Epithelial cell of esophagus (primary cell): ENCODE results near the gene TM6SF1.
"Not testable (repeated sequence)": the region's sequence is repeated elsewhere in the genome, so short reads cannot be mapped to it uniquely, and the experiment has no call there.

Source experiments
- DNase-seq: peaks from one replicate; pipeline ENCODE4 v3.0.0; 2010; ENCODE audit warnings: low read depth
- H3K4me3 ChIP-seq: 2 replicates; pipeline ENCODE4 v1.5.1; 2011; ENCODE audit warnings: mild to moderate bottlenecking, low read length, control low read depth
- TF ChIP-seq, protein P1 (sequence below): IDR thresholded peaks from 2 replicates; pipeline ENCODE4 v1.5.1; 2011; ENCODE audit warnings: low read depth, mild to moderate bottlenecking, low read length, control low read depth, inconsistent platforms; ENCODE audit not compliant: insufficient read depth; ENCODE audit errors: missing control alignments

The TM6SF1 gene

DNA sequence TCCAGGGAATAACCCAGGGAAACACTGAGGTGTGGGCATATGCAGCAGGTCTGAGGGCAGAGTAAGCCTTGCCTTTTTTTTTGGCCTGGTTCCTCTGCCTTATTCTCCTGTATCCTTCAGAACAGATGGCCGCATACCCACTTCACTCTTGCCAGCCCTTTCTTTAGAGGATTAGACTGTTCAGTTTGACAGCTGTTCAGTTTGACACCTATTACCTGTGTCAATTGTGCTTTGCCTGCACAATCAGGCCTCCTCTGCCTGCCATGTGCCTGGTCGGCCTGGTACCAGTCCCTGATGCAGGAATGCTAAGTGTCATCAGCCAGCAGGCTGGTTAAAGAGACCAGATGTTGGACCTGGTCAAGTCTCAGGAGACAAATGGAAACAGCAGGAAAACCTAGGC is 22.3 kb downstream of the TM6SF1 start:
- no peak for DNase-seq
- no peak overlapping the region for H3K4me3 ChIP-seq
- TF ChIP-seq, protein P1, sequence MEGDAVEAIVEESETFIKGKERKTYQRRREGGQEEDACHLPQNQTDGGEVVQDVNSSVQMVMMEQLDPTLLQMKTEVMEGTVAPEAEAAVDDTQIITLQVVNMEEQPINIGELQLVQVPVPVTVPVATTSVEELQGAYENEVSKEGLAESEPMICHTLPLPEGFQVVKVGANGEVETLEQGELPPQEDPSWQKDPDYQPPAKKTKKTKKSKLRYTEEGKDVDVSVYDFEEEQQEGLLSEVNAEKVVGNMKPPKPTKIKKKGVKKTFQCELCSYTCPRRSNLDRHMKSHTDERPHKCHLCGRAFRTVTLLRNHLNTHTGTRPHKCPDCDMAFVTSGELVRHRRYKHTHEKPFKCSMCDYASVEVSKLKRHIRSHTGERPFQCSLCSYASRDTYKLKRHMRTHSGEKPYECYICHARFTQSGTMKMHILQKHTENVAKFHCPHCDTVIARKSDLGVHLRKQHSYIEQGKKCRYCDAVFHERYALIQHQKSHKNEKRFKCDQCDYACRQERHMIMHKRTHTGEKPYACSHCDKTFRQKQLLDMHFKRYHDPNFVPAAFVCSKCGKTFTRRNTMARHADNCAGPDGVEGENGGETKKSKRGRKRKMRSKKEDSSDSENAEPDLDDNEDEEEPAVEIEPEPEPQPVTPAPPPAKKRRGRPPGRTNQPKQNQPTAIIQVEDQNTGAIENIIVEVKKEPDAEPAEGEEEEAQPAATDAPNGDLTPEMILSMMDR, result no peak

DNA sequence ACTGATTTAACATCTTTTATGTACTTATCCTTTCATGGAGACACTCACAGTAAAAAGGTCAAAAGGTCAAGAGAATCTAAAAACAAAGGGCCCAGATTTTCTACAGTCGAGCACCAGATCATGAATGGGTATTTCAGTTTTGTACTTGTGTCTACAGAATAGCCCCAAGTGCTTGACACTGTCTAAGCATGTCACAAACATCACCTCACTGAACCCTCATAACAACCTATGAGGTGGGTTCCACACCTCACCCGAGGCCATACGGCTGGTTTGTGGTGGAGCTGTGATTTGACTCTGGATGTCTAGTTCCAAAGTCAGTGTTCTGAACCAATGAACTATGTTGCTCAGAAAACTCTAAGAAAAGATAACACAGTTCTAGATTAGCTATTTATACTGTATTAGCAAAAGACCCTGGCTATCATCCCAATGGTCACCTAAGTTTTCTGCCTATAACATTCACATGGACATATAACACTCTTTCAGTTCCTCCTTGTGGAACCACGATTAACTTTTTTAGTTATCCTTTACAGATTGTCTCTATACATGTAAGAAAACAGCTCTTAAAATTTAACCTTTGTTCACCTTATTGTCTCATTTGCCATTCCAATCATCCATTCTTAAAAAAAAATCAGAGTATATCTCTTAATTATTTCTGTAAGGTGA is 25.5 kb downstream of the TM6SF1 start:
- TF ChIP-seq, protein P1, result no peak
- no peak for DNase-seq
- no peak overlapping the region for H3K4me3 ChIP-seq

- DNase-seq, result not testable (repeated sequence)
Observed at GRCh38 chr15:83142151-83142550, 34.7 kb downstream of the TM6SF1 start.

DNA sequence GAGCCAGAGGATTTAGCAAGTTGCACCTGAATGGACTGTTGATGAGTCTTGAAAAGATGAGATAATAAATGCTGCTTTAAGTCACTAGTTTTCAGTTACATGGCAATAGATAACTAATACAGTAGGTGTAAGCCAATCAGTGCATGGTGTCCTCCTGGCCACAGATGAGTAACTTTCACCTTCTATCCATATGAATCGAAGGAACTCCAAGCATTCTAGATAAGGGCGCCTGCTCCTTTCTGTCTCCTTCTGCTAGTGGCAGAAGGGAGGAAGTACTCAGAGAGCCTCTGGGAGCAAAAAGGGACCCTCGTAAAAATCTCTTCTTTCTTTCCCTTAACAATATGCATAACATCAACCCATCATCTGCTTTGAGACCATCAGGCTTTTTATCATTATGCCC is 37.3 kb downstream of the TM6SF1 start:
- TF ChIP-seq, protein P1, result no peak
- DNase-seq, result no peak
- H3K4me3 ChIP-seq, result no peak overlapping the region

More at GRCh38 chr15:83142151-83142550, 34.7 kb downstream of the TM6SF1 start:
- not testable (repeated sequence) for H3K4me3 ChIP-seq

GRCh38 chr15:83153288-83153687 is 45.8 kb downstream of the TM6SF1 start:
- peak; percentile 9 for DNase-seq

DNA sequence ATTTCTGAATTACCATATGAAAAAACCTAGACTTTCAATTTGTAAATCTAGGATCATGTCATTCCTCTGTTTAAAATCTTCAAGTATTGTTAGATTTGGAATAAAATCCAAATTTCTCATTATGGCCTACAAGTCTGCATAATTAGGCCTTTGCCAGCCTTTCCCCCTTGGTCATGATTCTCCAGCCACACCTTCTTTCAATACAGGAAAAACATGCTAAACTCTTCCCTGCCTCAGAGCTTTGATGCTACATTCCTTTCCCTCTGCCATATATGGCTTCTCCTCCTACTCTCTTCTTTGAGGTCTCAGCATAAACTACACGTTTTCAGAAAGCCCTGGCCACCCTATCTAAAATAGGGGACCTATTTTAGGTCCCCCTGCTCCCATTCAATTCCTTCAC is 48.5 kb downstream of the TM6SF1 start:
- TF ChIP-seq, protein P1, result no peak
- no peak overlapping the region for H3K4me3 ChIP-seq
- peak; percentile 53 for DNase-seq

More at GRCh38 chr15:83153288-83153687, 45.8 kb downstream of the TM6SF1 start:
- TF ChIP-seq, protein P1, result no peak
- H3K4me3 ChIP-seq, result no peak overlapping the region

DNA sequence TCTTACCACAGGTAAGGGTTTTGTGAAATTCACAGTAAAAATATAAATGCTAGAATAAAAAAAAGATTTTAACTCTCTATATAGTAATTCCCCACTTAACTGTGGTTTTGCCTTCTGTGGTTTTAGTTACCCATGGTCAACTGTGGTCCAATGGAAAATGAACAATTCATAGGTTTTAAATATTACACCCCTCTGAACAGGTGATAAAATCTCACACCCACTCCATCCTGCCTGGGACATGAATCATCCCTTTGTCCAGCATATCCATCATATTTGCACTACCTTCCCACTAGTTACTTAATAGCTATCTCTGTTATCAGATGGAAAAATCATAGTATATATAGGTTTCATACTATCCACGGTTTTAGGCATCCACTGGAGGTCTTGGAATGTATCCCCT is 50.9 kb downstream of the TM6SF1 start:
- H3K4me3 ChIP-seq, result no peak overlapping the region
- TF ChIP-seq, protein P1, result no peak
- DNase-seq, result peak; percentile 49

DNA sequence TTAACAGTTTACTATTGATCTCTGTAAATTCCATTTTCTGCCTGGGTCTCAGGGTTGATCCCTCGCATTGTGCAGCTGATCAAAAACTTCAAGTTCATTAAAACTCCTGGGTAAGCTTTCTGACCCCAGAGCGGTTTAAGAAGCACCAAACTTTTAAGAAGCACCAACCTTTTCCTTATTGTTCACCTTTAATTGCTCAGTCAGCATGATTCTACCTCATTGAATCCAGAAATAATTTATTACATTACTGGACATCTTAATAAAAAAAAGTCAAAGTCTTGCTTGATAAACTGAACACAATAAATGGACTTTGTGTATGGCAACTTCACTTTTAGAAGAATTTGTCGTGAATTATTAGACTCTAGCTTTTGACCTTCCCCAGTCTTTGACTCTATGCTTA is 53.3 kb downstream of the TM6SF1 start:
- TF ChIP-seq, protein P1, result no peak
- DNase-seq, result no peak
- no peak overlapping the region for H3K4me3 ChIP-seq
